NT2/D1 (cell line): ENCODE measurements around the gene CDH4.

Source experiments
- DNase-seq: peaks from one replicate; pipeline ENCODE4 v3.0.0-alpha.2; 2011; ENCODE audit warnings: low read depth, low spot score
- H3K27me3 ChIP-seq: 2 replicates; pipeline ENCODE4 v1.6.0; 2011; ENCODE audit warnings: mild to moderate bottlenecking; ENCODE audit not compliant: insufficient read length, insufficient read depth
- H3K36me3 ChIP-seq: 2 replicates; pipeline ENCODE4 v1.6.1; 2011; ENCODE audit warnings: mild to moderate bottlenecking, low read length, mixed read lengths; ENCODE audit not compliant: insufficient read depth, insufficient read length
- H3K4me1 ChIP-seq: 2 replicates; pipeline ENCODE4 v1.5.1; 2011; ENCODE audit not compliant: insufficient read depth, insufficient read length
- H3K4me3 ChIP-seq: 2 replicates; pipeline ENCODE4 v1.5.1; 2011; ENCODE audit warnings: low read depth; ENCODE audit not compliant: insufficient read length
- H3K9ac ChIP-seq: 2 replicates; pipeline ENCODE4 v1.6.0; 2011; ENCODE audit warnings: low read depth; ENCODE audit not compliant: insufficient read length
- H3K9me3 ChIP-seq: 2 replicates; pipeline ENCODE4 v1.5.1; 2011; ENCODE audit warnings: mild to moderate bottlenecking, low read length; ENCODE audit not compliant: insufficient read depth
- SUZ12 ChIP-seq: IDR thresholded peaks from 2 replicates; pipeline ENCODE4 v1.6.1; 2011; ENCODE audit not compliant: insufficient read length, insufficient read depth; ENCODE audit errors: extremely low read depth
- YY1 ChIP-seq: IDR thresholded peaks from 2 replicates; pipeline ENCODE4 v1.6.1; 2011; ENCODE audit not compliant: insufficient read length, insufficient read depth
- ZNF274 ChIP-seq: IDR thresholded peaks from 2 replicates; pipeline ENCODE4 v1.6.1; 2011; ENCODE audit warnings: mild to moderate bottlenecking, low read depth, low read length

Gene CDH4

DNA sequence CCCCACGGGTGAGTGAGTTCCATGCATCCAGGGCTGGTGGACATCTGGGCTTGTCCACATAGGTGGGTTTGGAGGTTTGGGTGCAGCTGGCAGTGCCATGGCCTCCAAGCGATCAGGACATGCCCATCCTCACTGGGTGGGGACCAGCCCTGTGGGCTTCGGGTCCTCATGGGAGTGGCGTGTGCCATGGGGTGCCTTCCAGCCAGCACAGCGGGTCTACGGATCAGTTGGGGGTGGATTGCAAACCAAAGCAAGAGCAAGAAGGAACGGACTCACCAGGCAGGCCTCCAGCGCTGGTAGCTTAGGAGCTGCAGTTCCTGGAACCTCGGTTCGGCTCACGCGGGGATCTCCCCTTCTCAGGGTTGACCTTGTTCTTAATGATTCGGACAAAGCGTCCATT is 449.3 kb downstream of the CDH4 start:
- Histone ChIP-seq H3K36me3 (no peaks in the 10 kb centered on the region), H3K9ac (no peak overlapping the region), H3K4me1 (peaks cover 16% of the 10 kb centered on the region), H3K4me3 (no peak overlapping the region), H3K27me3 (peaks cover 91% of the 10 kb centered on the region), H3K9me3 (no peaks in the 10 kb centered on the region)
- TF ChIP-seq ZNF274 (no peak), SUZ12 (no peak), YY1 (no peak)
- DNase-seq = no peak

DNA sequence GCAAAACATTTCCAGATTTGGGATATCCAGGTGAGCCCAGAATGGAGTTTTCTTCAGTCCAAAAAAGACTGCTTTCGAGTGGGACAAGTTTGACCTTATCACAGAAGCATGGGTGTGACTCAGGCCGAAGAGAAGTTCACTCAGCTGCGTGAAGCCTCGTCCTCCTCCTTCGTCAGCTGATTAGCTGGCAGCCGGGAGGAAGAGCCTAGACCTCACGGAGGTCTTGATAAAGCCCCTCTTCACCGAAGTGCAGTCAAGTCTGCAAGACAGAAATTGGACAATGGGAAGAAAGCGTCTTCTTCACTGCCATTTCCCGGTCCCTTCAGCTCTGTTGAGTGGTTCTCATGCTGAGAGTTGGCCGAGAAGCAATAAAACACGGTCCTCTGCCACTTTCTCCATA is 449.7 kb downstream of the CDH4 start:
- Histone ChIP-seq H3K4me1 (peaks cover 16% of the 10 kb centered on the region), H3K27me3 (peaks cover 91% of the 10 kb centered on the region), H3K9ac (no peak overlapping the region), H3K4me3 (no peak overlapping the region), H3K9me3 (no peaks in the 10 kb centered on the region; the same call in 1 of the 2 replicates), H3K36me3 (no peaks in the 10 kb centered on the region)
- no peak for TF ChIP-seq SUZ12
- TF ChIP-seq ZNF274 = no peak
- no peak for DNase-seq

DNA sequence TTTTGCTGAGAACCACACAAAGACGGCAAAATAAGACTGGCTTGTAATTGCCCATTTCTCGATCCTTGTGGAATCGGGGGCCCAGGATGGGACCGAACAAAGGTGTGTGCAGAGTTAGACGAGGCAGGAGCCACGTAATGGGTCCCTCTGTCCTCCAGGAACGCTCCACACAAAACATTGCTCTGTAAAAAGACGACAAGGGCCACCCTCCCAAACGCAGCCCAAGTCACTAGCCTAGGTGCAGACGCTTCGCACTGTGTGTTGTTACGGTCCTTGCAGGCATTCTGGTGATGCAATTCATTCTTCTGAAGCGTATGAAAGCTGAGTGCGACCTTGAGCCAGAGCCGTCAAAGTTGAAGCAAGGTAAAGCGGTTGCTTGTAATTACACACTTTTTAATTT is 450.2 kb downstream of the CDH4 start:
- Histone ChIP-seq H3K9ac (no peak overlapping the region), H3K9me3 (no peaks in the 10 kb centered on the region; the same call in 1 of the 2 replicates), H3K4me1 (peaks cover 16% of the 10 kb centered on the region), H3K4me3 (no peak overlapping the region), H3K27me3 (peaks cover 92% of the 10 kb centered on the region), H3K36me3 (no peaks in the 10 kb centered on the region)
- TF ChIP-seq YY1 (no peak), ZNF274 (no peak), SUZ12 (no peak)
- DNase-seq = no peak

DNA sequence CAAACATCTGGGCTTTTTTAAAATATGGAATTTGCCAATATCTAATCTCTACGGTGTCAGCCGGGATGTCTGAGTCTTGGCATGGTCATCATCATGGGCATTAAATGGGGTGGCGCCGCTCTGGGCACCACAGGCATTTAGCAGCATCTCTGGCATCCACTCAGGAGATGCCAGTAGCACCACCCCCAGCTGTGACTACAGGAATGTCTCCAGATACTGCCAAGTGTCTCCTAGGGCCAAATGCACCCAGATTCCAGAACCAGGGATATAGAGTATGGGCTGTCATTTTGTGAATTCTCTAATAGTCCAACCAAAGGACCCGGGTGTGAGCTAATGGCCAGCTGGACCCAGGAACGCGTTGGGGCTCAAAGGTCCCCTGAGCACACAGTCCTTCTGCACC is 452.6 kb downstream of the CDH4 start:
- H3K27me3 ChIP-seq = peaks cover 94% of the 10 kb centered on the region
- TF ChIP-seq ZNF274 = no peak
- no peak for TF ChIP-seq SUZ12
- TF ChIP-seq YY1 = no peak
- no peaks in the 10 kb centered on the region; the same call in 1 of the 2 replicates for H3K9me3 ChIP-seq
- no peak for DNase-seq
- no peaks in the 10 kb centered on the region for H3K36me3 ChIP-seq
- no peak overlapping the region for H3K4me3 ChIP-seq
- no peak overlapping the region for H3K9ac ChIP-seq
- H3K4me1 ChIP-seq = peaks cover 7% of the 10 kb centered on the region

DNA sequence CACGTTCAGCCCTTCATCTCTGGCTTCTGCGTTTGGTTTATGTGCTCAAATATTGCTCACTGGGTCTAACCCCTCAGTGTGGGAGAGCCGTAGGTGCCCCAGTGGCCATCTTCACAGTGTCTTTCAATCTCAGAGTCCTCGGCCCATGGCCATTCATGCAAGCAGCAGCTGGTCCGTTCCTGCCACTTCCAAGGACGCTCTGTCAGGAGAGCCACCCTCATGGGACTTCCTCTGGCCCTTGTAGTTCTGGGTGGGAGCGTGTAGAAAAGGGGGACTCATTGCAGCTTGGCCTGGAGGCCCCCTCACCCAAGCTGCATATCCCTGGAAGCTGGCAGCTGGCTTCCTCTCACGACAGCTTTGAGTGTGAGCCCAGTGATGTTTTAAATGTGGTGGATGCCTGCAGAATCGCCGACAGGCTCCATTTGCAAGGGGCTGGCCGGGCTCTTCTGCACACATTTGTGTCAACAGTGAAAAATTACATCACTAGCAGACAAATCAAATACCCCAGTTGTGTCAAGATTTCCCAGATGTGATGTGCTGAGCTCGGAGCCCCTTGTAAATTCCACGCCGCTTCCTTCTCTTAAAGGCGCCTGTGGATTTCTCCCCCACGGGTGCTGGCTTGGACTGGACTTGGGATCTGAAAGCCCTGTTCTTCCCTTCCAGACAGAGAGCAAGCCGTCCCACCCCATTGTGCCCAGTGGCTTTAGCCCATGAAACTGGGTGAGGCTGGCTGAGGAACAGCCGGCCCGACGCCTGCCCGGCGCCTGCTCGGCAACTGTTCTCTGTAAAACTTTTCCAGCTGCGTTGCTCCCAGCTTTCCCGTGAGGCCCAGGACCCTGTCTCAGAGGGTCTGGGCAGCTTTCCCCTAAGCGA is 453.6 kb downstream of the CDH4 start:
- no peaks in the 10 kb centered on the region for H3K4me1 ChIP-seq
- H3K9ac ChIP-seq = no peak overlapping the region
- DNase-seq = no peak
- no peak overlapping the region for H3K4me3 ChIP-seq
- H3K9me3 ChIP-seq = no peaks in the 10 kb centered on the region; the same call in 1 of the 2 replicates
- peaks cover 95% of the 10 kb centered on the region for H3K27me3 ChIP-seq
- TF ChIP-seq YY1 = no peak
- TF ChIP-seq SUZ12 = no peak
- no peak for TF ChIP-seq ZNF274
- H3K36me3 ChIP-seq = no peaks in the 10 kb centered on the region

DNA sequence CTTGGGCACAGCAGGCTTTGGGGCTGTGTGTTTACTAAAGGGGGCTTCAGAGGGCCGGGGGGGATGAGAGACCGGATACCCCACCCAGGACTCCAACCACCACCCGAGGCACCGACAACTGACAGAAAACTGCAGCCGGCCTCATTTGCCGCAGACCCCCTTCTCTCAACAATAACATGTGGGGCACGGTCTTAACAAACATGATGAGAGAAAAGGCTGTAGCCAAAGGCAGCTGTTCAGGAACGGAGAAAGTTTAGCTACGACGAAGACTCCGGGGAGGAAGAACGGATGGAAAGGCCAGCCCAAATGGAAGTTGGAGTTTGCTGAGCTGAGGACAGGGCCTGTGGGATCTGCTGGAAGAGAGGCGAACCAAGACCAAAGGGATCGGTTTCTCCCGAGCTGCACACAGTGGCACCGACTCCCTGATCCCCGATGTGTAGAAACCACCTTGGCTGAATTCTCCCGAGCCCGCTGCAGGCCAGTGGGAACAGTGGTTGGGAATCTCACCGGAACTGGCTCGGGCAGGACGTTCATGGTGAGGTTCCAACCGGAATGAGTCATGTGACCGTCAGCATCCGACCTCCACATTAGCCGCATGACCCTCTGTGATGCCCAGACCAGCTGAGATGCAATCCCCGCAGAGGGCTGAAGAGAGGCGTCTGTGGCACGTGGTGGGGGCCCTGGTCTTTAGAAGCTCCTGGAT is 454.3 kb downstream of the CDH4 start:
- H3K9ac ChIP-seq = no peak overlapping the region
- no peak for DNase-seq
- TF ChIP-seq ZNF274 (no peak), SUZ12 (no peak), YY1 (no peak)
- H3K4me1 ChIP-seq = no peaks in the 10 kb centered on the region
- no peak overlapping the region for H3K4me3 ChIP-seq
- H3K9me3 ChIP-seq = no peaks in the 10 kb centered on the region; the same call in 1 of the 2 replicates
- no peaks in the 10 kb centered on the region for H3K36me3 ChIP-seq
- H3K27me3 ChIP-seq = peaks cover 95% of the 10 kb centered on the region

DNA sequence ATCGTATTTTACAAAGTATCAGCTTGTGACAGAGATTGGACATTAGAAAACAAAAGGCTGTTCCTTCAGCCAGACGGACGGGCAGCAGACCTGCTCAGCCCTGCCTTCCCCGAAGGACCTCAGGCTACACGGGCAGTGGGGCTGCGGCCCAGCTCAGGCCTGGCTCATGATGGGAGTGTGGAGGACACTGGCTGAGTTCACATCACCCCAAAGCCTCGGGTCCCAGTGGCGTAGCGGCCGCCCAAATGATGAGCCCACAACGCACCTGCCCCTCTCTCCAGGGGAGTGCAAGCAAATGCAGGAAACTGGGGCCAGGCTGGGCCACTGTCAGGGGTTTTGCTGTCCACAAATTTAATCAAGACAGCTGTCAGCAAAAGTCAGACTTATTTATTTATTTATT is 456.8 kb downstream of the CDH4 start:
- Histone ChIP-seq H3K9me3 (no peaks in the 10 kb centered on the region; the same call in 1 of the 2 replicates), H3K36me3 (no peaks in the 10 kb centered on the region), H3K27me3 (peaks cover 93% of the 10 kb centered on the region), H3K4me1 (no peaks in the 10 kb centered on the region), H3K4me3 (no peak overlapping the region), H3K9ac (no peak overlapping the region)
- no peak for DNase-seq
- no peak for TF ChIP-seq SUZ12
- no peak for TF ChIP-seq YY1
- TF ChIP-seq ZNF274 = no peak
